GM19043 (cell line): ENCODE data around the gene SCARB1.

Experiments
- ATAC-seq: cut with Tn5 transposase; IDR thresholded peaks from one replicate; pipeline ENCODE4 v1.9.1; 2021; ENCODE audit warnings: low read depth; ENCODE audit not compliant: unreplicated experiment

SCARB1 gene

GRCh38 chr12:124780336-124780735 lies 83.3 kb downstream of the SCARB1 start:
- no peak for ATAC-seq

- ATAC-seq: peak; percentile 55
These were observed 84.2 kb downstream of the SCARB1 start for GRCh38 chr12:124779161-124780141.

- ATAC-seq: no peak
These were observed 85.3 kb downstream of the SCARB1 start for GRCh38 chr12:124778411-124778810.

- no peak for ATAC-seq
These were observed 86.0 kb downstream of the SCARB1 start for GRCh38 chr12:124777399-124778372.

GRCh38 chr12:124776125-124776513 lies 87.5 kb downstream of the SCARB1 start:
- no peak for ATAC-seq

GRCh38 chr12:124774462-124775167 lies 89.0 kb downstream of the SCARB1 start:
- ATAC-seq: peak; percentile 75

GRCh38 chr12:124774054-124774461 lies 89.6 kb downstream of the SCARB1 start:
- ATAC-seq: peak; percentile 28

- no peak for ATAC-seq
These were observed 91.1 kb downstream of the SCARB1 start for GRCh38 chr12:124772289-124773170.

- no peak for ATAC-seq
These were observed 92.0 kb downstream of the SCARB1 start for GRCh38 chr12:124771462-124772288.

- ATAC-seq: no peak
These were observed 92.9 kb downstream of the SCARB1 start for GRCh38 chr12:124770728-124771127.

GRCh38 chr12:124769881-124770512 lies 93.7 kb downstream of the SCARB1 start:
- ATAC-seq: no peak

GRCh38 chr12:124769163-124769530 lies 94.5 kb downstream of the SCARB1 start:
- no peak for ATAC-seq

GRCh38 chr12:124768452-124769162 lies 95.1 kb downstream of the SCARB1 start:
- ATAC-seq: no peak

- ATAC-seq: peak; percentile 59
These were observed 96.4 kb downstream of the SCARB1 start for GRCh38 chr12:124767066-124767821.

GRCh38 chr12:124766727-124767065 lies 97.0 kb downstream of the SCARB1 start:
- no peak for ATAC-seq

- no peak for ATAC-seq
These were observed 97.8 kb downstream of the SCARB1 start for GRCh38 chr12:124765581-124766489.
